B cell (primary cell): ENCODE results near the gene NME9. TPM values are rescaled to one million over a fixed set of nuclear protein-coding genes. Genes with fewer than 3 reads are reported as not detected.

ENCODE experiments used
- ATAC-seq: fragments of 200-7000 bp; cut with Tn5 transposase; one replicate; pipeline ENCODE4 v1.10.0; 2021; ENCODE audit warnings: low read depth, mild to moderate bottlenecking, moderate number of reproducible peaks, moderate library complexity
- CTCF ChIA-PET: fragments of 350-600 bp; sonication (Branson Sonifier 250); formaldehyde crosslinking; loops from one replicate; lab custom pipeline; 2021; ENCODE audit warnings: antibody characterized with exemption, inconsistent platforms; lab: Charles Lee
- POLR2A ChIA-PET: fragments of 350-600 bp; sonication (Branson Sonifier 250); formaldehyde crosslinking; loops from one replicate; lab custom pipeline; 2021; ENCODE audit warnings: antibody characterized with exemption; lab: Charles Lee
- DNase-seq: peaks from one replicate; pipeline ENCODE4 v3.0.0; 2013
- H2AFZ ChIP-seq: 2 replicates; pipeline ENCODE4 v1.6.1; 2012; ENCODE audit warnings: mild to moderate bottlenecking, low read depth, low read length; ENCODE audit not compliant: insufficient read depth, poor library complexity, severe bottlenecking
- H3K27ac ChIP-seq, 2 donors: 1 replicate in 1 of 2; 2 replicates in 1 of 2; pipeline ENCODE4 v1.5.1; 2012 to 2013; ENCODE audit warnings: low read length in 2 of 2, mild to moderate bottlenecking in 2 of 2, moderate library complexity in 1 of 2
- H3K27me3 ChIP-seq, 4 experiments: fragments of 200-600 bp in 1 of 4; sonication (generic) in 1 of 4; replicated peaks in 1 of 4; 1 replicate in 2 of 4; 2 replicates in 2 of 4; pipeline versions ENCODE4 v1.6.1 to v1.7.0; 2013 to 2016; ENCODE audit warnings: low read length in 3 of 4, mild to moderate bottlenecking in 2 of 4, mixed read lengths in 1 of 4, moderate library complexity in 1 of 4; ENCODE audit not compliant: insufficient read depth in 4 of 4, control insufficient read depth in 3 of 4; ENCODE audit errors: control extremely low read depth in 1 of 4
- H3K36me3 ChIP-seq, 2 experiments: replicated peaks in 1 of 2; 1 replicate in 1 of 2; 2 replicates in 1 of 2; pipeline versions ENCODE4 v1.6.1 to v1.7.1; 2013; ENCODE audit warnings: low read length in 1 of 2; ENCODE audit not compliant: insufficient read depth in 2 of 2, control insufficient read depth in 1 of 2; ENCODE audit errors: control extremely low read depth in 1 of 2, extremely low read depth in 1 of 2
- H3K4me1 ChIP-seq, 2 donors: fragments of 200-600 bp in 1 of 2; sonication (generic) in 1 of 2; 1 replicate in 1 of 2; 2 replicates in 1 of 2; pipeline versions ENCODE4 v1.5.1 to v1.6.1; 2013 to 2017; ENCODE audit warnings: low read length in 2 of 2; ENCODE audit not compliant: control insufficient read depth in 2 of 2, insufficient read depth in 2 of 2
- H3K4me2 ChIP-seq: replicated peaks from 2 replicates; pipeline ENCODE3; 2012; ENCODE audit warnings: mild to moderate bottlenecking, low read depth, low read length; ENCODE audit not compliant: poor library complexity, severe bottlenecking
- H3K4me3 ChIP-seq, 5 experiments: fragments of 200-600 bp in 1 of 5; sonication (generic) in 1 of 5; 1 replicate in 3 of 5; 2 replicates in 2 of 5; pipeline versions ENCODE4 v1.5.1 to v1.7.0; 2011 to 2016; ENCODE audit warnings: low read length in 4 of 5, mild to moderate bottlenecking in 4 of 5, low read depth in 2 of 5, control low read depth in 1 of 5, moderate library complexity in 1 of 5; ENCODE audit not compliant: insufficient read depth in 1 of 5; ENCODE audit errors: control extremely low read depth in 1 of 5, extremely low read depth in 1 of 5
- H3K79me2 ChIP-seq: fragments of 200-600 bp; sonication (generic); one replicate; pipeline ENCODE4 v1.6.0; 2016; ENCODE audit warnings: low read length; ENCODE audit not compliant: control insufficient read depth, insufficient read depth
- H3K9ac ChIP-seq: fragments of 200-600 bp; sonication (generic); 2 replicates; pipeline ENCODE4 v1.6.1; 2017; ENCODE audit warnings: mild to moderate bottlenecking, low read length, moderate library complexity
- H3K9me3 ChIP-seq, 3 donors: one replicate each; pipeline versions ENCODE4 v1.6.1 to v1.7.1; 2013; ENCODE audit warnings: low read length in 2 of 3; ENCODE audit not compliant: control insufficient read depth in 2 of 3, insufficient read depth in 1 of 3; ENCODE audit errors: control extremely low read depth in 1 of 3
- H4K20me1 ChIP-seq: 2 replicates; pipeline ENCODE4 v1.6.0; 2012; ENCODE audit warnings: mild to moderate bottlenecking, low read length; ENCODE audit not compliant: insufficient read depth, control insufficient read depth, poor library complexity, severe bottlenecking
- H3K27ac Mint-ChIP-seq: one replicate; pipeline ENCODE4 v1.8.0; 2021; ENCODE audit warnings: mixed read lengths
- H3K27me3 Mint-ChIP-seq: one replicate; pipeline ENCODE4 v1.8.0; 2021; ENCODE audit warnings: mixed read lengths
- H3K4me1 Mint-ChIP-seq: one replicate; pipeline ENCODE4 v1.8.0; 2021; ENCODE audit warnings: mixed read lengths
- H3K4me3 Mint-ChIP-seq: one replicate; pipeline ENCODE4 v1.8.0; 2021; ENCODE audit warnings: mixed read lengths
- H3K9me3 Mint-ChIP-seq: one replicate; pipeline ENCODE4 v1.8.0; 2022; ENCODE audit warnings: mixed read lengths; ENCODE audit not compliant: insufficient read depth
- CTCF ChIP-seq: fragments of 200-600 bp; IDR thresholded peaks from one replicate; pipeline ENCODE4 v1.8.0; 2022; ENCODE audit warnings: antibody characterized with exemption, mild to moderate bottlenecking
- EZH2 ChIP-seq: IDR thresholded peaks from 2 replicates; pipeline ENCODE4 v1.6.1; 2012; ENCODE audit warnings: borderline replicate concordance, low read depth, mild to moderate bottlenecking, moderate library complexity, low read length; ENCODE audit not compliant: insufficient read depth, poor library complexity, severe bottlenecking
- WGBS: methylation state at CpG from one replicate; pipeline ENCODE4 v1.1.5; 2013; ENCODE audit warnings: missing lambda C conversion rate; ENCODE audit not compliant: insufficient coverage; 5-methylcytosine and 5-hydroxymethylcytosine counted together
- intact Hi-C: fragments of 100-400 bp; cut with micrococcal nuclease; formaldehyde crosslinking; loops from one replicate; pipeline ENCODE4 v1.10.0; 2022
- polyA plus RNA-seq: library from polyadenylated mRNA; depleted of rRNA; stranded (reverse); fragments of >200 nt; gene quantifications from 2 replicates; pipeline ENCODE4 v1.2.3, GENCODE V29; 2012
- total RNA-seq, 2 donors: library from RNA; stranded (reverse); fragments of 120-200 nt in 1 of 2; gene quantifications; 1 replicate in 1 of 2; 2 replicates in 1 of 2; pipeline versions ENCODE4 v1.2.3 to v1.2.4, GENCODE V29; 2013 to 2022

NME9 gene
- total and polyA plus RNA-seq, 2 donors (not counting 1 experiment from before 2014, with no cell fraction given), result not detected

GRCh38 chr3:138361561-138361971 lies 31.9 kb upstream of the NME9 start:
- no peaks in the 10 kb centered on the region for H3K4me1 Mint-ChIP-seq
- intact Hi-C loops, result no loop called here
- no peak overlapping the region for H3K4me3 Mint-ChIP-seq
- Histone ChIP-seq H3K9me3 (no peaks in the 10 kb centered on the region), H3K9ac (no peak overlapping the region), H3K4me1 (no peaks in the 10 kb centered on the region), H2AFZ (no peak overlapping the region), H3K4me2 (no peak overlapping the region), H3K27me3 (peaks cover 0 to 57% (median 19%) of the 10 kb centered on the region in 4 experiments), H3K4me3 (no peak overlapping the region), H3K79me2 (no peaks in the 10 kb centered on the region), H4K20me1 (no peaks in the 10 kb centered on the region), H3K27ac (no peak overlapping the region), H3K36me3 (no peaks in the 10 kb centered on the region)
- DNase-seq, result no peak
- CTCF ChIA-PET, result no interaction called here
- TF ChIP-seq EZH2 (no peak), CTCF (no peak)
- no peak for ATAC-seq
- H3K27me3 Mint-ChIP-seq, result peaks cover 72% of the 10 kb centered on the region
- WGBS, result 91% methylated on average over 6 of the region's 7 CpGs
- H3K9me3 Mint-ChIP-seq, result no peaks in the 10 kb centered on the region
- H3K27ac Mint-ChIP-seq, result no peak overlapping the region
- POLR2A ChIA-PET, result no interaction called here

GRCh38 chr3:138360869-138361525 lies 31.3 kb upstream of the NME9 start:
- Histone ChIP-seq H3K79me2 (no peaks in the 10 kb centered on the region), H3K4me3 (no peak overlapping the region), H3K36me3 (no peaks in the 10 kb centered on the region), H3K9ac (no peak overlapping the region), H3K27me3 (peaks cover 0 to 54% (median 15%) of the 10 kb centered on the region in 4 experiments), H4K20me1 (no peaks in the 10 kb centered on the region), H2AFZ (no peak overlapping the region), H3K4me1 (no peaks in the 10 kb centered on the region), H3K4me2 (no peak overlapping the region), H3K27ac (no peak overlapping the region), H3K9me3 (no peaks in the 10 kb centered on the region)
- ATAC-seq (no peak), DNase-seq (no peak)
- POLR2A ChIA-PET, result no interaction called here
- Mint-ChIP-seq H3K9me3 (no peaks in the 10 kb centered on the region), H3K27me3 (peaks cover 72% of the 10 kb centered on the region), H3K27ac (no peak overlapping the region), H3K4me3 (no peak overlapping the region), H3K4me1 (no peaks in the 10 kb centered on the region)
- intact Hi-C loops, result no loop called here
- TF ChIP-seq CTCF, result no peak
- TF ChIP-seq EZH2, result no peak
- CTCF ChIA-PET, result no interaction called here
- 94% methylated on average over 8 of the region's 9 CpGs for WGBS
